GM19099 (cell line): Measurements from ENCODE around the gene TRAP1.

Experiments used
- POLR2A ChIP-seq: IDR thresholded peaks from 3 replicates; pipeline ENCODE4 v1.6.1; 2011; ENCODE audit warnings: low read depth; ENCODE audit not compliant: insufficient read length; ENCODE audit errors: extremely low read depth

TRAP1 gene

DNA sequence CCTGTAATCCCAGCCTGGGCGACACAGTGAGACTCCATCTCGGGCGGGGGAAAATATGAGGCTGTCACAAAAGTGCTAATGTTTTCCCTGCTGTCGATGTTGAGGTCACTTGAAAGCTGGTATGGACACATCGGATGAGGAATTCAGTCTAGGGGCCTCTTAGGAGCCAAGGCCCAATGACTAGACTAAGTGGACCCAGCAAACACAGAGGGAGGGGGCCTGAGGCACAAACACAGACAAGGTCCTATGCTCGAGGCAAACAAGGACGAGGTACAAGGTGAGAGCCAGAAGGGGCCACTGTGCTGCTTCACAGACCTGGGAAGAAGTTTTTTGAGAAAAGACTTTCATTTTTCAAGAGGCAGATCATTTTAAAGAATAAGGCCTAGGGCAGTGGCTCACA, 15.2 kb downstream of the TRAP1 start:
- no peak for TF ChIP-seq POLR2A

DNA sequence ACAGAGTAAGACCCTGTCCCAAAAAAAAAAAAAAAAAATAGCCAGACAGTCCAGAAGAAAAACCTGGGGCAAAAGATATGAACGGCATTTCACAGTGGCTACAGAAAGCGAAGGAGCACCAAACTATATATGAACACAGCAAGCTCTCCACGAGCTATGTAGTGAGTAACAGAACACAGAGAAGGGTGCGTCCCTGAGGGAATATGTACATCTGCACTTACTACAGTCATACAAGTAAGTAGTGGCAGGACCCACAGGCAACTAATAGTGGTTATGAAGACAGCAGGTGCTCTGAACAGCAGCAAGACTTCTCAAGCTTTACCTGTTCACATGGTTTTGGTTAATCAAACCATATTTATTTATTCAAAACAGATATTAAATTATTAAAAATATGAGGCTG, 15.8 kb downstream of the TRAP1 start:
- TF ChIP-seq POLR2A, result no peak

- TF ChIP-seq POLR2A, result no peak
Measured at GRCh38 chr16:3698941-3699340, 18.4 kb downstream of the TRAP1 start.

- TF ChIP-seq POLR2A, result no peak
Measured at GRCh38 chr16:3696425-3697218, 20.7 kb downstream of the TRAP1 start.

GRCh38 chr16:3695610-3696369, 21.5 kb downstream of the TRAP1 start:
- TF ChIP-seq POLR2A, result no peak

GRCh38 chr16:3694051-3694450, 23.3 kb downstream of the TRAP1 start:
- no peak for TF ChIP-seq POLR2A

DNA sequence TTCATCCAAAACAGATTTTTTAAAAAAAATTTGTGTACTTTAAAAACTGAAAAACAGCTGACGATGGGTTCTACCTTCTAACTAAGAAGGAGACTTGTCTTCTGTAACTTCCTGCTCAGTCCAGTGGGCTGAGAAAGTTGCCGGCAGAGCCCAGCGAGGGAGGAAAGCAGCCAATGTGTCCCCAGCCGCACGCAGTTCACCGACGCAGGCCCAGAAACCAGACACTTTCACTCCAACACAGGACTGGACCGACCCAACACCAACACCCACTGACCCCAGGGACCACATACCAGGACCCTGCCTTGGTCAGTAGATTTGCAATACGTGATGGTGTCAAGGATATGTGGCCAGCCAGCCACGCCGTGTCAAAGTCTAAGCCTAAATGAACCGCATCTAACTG, 25.6 kb downstream of the TRAP1 start:
- no peak for TF ChIP-seq POLR2A

DNA sequence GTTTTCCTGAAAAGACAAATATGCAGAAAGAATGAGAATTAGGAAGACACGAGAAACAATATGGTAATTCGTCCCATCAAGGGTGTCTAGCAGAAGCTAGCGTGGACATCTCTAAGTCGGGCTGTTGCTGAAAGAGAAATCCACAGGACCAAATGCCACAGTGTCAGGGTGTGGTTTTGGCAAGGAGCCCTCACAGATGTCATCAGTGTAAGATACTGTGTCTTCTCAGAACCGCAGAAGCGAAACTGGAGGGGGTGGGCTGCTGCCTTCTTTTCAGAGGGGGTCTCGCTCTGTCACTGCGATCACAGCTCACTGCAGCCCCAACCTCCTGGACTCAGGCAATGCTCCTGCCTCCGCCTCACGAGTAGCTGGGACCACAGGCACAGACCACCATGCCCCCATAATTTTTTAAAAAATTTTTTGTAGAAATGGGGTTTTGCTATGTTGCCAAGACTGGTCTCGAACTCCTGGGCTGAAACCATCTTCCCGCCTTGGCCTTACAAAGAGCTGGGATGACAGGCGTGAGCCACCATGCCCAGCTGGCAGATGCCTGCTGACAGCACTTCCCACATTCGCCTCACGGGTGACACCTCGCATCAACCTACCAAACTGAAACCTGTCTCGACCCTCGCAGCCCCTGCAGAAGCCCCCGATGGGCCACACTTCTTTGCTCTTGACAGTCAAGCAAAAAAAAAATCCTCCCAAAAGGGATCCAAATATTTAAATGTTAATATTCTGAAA, 26.2 kb downstream of the TRAP1 start:
- no peak for TF ChIP-seq POLR2A

GRCh38 chr16:3690470-3690928, 26.8 kb downstream of the TRAP1 start:
- no peak for TF ChIP-seq POLR2A

- no peak for TF ChIP-seq POLR2A
Measured at GRCh38 chr16:3689731-3690130, 27.6 kb downstream of the TRAP1 start.

DNA sequence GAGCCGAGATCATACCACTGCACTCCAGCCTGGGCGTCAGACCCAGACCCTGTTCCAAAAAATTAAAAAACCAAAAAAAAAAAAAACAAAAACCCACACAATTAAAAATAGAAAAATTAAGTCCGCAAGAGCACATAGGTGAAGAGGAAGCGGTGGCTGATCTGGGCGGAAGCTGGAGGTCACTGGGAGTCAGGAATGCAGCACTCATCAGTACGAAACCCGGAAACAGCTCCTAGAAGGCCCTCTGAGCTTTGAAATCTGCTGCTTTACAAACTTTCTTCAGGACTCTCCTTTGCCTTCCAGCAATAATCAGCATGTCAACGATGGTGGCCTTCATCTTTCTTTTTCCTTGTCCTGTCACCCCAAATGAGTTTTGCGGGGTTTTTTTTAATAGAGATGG, 29.5 kb downstream of the TRAP1 start:
- TF ChIP-seq POLR2A, result no peak

DNA sequence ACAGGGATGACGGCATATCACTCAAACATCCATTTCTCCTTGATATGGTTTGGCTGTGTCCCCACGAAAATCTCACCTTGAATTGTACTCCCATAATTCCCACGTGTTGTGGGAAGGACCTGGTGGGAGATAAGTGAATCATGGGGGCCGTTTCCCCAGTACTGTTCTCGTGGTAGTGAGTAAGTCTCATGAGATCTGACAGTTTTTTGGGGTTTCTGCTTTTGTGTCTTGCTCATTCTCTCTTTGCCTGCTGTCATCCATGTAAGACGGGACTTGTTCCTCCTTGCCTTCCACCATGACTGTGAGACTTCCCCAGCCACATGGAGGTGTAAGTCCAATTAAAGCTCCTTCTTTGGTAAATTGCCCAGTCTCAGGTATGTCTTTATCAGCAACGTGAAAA, 30.3 kb downstream of the TRAP1 start:
- TF ChIP-seq POLR2A, result no peak

DNA sequence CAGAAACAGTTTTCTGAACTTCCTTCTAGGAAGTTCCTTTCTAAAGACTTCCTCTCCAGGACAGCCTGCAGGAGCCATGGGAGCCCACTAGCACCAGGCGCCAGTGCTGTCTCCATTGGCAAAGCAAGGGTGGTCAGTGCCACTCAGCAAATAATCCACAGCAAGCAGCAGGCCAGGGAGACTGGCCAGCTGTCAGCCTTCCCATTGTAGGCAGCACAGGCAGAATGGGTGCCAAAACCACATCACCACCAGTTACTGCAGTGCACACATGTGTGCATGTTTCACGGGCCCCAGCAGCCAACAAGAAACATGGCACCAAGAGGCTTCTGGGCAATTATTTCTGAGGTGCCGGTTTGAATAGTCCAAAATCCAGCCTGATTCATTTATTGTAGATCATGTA, 36.1 kb downstream of the TRAP1 start:
- TF ChIP-seq POLR2A, result no peak

- TF ChIP-seq POLR2A, result no peak
Measured at GRCh38 chr16:3677994-3678393, 39.3 kb downstream of the TRAP1 start.

GRCh38 chr16:3675601-3676130, 41.7 kb downstream of the TRAP1 start:
- no peak for TF ChIP-seq POLR2A
